HTERT RPE-1 (cell line): ENCODE measurements around the gene RPTOR.
"Not testable (repeated sequence)": the region's sequence is repeated elsewhere in the genome, so short reads cannot be mapped to it uniquely, and the experiment has no call there.

Source experiments
- in situ Hi-C: fragments of 300-500 bp; cut with MboI; formaldehyde crosslinking; loops from 4 replicates; pipeline ENCODE4 v1.14.3; 2020; ENCODE audit warnings: low sequenced_read_pairs

Gene RPTOR

DNA sequence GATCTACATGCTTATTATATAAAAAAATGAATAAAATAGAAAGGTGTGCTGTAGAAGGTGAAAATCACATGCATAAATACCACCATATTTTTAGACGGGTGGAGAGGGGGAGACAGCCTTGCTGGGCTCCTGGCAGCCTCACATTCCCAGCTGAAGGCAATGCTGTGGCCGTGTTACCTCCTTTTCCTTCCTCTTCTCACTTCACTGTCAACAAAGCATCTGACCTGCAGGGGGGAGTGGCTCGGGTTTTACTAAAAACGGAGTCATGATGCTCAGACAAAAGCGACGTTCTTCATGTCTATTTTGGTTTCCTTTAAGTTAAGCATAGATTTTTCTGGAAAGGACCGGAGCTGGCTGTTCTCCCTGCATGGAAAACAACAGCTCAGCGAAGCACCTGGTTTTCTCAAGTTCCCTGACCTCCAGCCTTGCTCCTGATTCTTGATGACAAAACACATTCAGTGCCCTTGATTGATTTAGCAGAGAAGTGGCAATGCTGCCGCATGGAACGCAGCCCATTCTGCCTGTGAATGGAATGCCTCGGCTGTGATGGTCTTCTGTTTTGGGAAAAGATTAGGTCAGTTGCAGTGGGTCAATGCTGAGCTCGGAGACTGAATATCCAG is 5.5 kb upstream of the RPTOR start:
- in situ Hi-C loops = no loop called here

DNA sequence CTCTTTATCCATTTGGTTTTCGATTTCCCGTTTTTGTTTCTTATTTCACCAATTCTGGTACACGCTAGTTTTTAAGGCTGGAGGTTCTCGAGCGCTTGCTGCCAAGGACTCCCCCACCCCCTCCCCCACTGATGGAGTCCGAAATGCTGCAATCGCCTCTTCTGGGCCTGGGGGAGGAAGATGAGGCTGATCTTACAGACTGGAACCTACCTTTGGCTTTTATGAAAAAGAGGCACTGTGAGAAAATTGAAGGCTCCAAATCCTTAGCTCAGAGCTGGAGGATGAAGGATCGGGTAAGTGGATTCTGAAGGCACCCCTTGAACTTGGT is 825 bp downstream of the RPTOR start:
- in situ Hi-C loops = no loop called here

DNA sequence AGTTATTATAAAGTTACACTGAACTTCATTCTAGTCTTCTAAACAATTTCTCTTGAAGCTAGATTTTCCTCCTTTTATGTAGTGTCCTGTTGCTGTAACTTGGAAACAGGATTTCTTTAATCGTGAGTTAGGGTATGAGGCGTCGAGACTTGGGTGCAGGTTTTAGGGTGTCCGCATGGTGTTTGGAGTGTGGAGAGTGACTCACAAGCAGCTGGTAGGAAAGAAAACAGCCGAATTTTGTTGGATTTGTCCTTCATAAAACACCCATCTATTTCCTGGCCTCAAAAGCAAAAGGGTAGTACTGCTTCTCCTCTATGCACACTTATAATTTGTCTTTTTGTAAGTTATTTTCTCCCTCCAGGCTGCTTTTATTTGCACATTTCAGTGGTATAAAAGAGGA is 1.6 kb downstream of the RPTOR start:
- in situ Hi-C loops = no loop called here

DNA sequence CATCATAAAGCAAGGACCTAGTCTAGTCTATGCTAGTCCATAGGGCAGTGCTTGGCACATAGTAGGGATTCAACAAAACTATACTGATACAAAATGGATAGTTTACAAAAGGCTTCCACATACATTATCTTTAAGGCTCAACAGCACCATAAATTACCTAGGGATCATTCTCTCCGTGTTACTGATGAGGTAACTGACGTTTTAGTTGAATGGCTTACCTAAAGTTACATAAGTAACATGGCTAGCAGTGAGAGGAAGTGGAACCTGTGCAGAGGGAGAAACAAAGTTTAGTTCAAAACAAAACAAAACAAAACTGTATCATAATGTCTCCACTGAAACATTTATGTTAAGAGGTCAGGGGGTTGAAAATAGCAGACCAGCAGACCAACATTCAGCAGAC is 7.9 kb downstream of the RPTOR start:
- in situ Hi-C loops = no loop called here

DNA sequence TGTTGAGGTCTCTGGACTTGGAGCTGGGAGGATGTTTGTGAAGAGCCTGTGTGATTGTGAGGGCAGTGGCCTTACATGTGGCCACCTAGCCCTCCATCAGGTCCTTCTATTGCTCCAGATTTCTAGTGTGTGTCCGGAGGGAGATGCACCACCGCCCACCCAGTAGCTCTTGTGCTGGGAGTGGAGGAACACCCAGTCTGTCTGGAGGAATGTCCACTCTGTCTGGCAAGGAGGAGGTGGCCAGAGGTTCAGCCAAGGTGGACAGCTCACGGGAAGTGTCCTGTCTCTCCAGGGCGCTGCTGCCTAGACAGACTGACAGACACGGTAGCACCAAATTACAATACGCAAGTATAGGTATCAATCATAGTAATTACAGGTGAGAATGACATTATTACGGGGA is 10.6 kb downstream of the RPTOR start:
- in situ Hi-C loops = no loop called here

DNA sequence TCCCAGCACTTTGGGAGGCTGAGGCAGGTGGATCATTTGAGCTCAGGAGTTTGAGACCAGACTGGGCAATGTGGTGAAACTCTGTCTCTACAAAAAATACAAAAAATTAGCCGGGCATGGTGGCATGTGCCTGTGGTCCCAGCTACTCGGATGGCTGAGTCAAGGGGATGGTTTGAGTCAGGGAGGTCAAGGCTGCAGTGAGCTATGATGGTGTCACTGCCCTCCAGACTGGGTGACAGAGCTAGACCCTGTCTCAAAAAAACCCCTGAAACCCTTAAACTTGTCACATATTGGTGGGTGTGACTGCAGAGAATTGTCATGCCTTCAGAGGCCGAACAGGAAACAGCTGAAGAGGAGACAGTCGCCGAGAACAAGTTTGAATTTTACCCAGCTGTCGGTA is 13.4 kb downstream of the RPTOR start:
- in situ Hi-C loops = no loop called here

DNA sequence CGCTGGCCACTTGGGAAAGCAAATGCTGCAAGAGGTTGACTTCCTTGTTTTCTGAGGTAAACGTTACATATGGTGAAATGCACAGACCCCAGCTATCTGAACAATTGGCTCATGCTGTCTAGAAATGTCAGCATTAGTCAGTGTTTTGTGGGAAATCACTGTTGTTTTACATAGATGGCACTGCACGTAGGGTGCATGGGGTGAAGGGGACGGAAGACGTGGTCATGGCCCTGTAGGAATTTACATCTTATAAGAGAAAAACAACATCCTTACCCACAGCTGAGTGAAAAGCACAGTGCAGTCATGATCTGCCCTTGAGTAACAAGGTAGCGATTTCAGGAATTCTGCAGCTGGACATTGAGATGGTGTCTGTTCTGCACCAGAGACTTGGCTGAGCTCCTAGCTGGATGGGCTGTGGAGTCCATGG is 15.2 kb downstream of the RPTOR start:
- in situ Hi-C loops = no loop called here

DNA sequence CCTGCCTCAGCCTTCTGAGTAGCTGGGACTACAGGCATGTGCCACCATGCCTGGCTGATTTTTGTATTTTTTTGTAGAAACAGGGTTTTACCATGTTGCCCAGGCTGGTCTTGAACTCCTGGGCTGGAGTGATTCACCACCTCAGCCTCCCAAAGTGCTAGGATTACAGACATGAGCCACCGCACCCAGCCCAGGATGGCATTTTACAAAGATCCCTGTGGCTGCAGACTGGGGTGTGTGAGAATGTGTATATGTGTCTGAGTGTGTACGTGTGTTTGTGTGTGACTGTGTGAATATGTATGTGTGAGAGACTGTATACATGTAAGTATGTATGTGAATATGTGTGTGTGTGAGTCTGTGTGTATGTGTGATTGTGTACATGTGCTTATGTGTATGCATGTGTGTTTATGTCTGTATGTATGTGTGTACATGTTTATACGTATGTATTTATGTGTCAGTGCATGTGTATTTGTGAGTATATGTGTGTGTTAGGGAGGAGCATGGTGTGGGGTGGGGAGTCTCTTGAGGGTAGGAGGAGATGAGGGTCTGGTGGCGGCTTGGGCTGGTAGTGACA is 17.0 kb downstream of the RPTOR start:
- in situ Hi-C loops = no loop called here

DNA sequence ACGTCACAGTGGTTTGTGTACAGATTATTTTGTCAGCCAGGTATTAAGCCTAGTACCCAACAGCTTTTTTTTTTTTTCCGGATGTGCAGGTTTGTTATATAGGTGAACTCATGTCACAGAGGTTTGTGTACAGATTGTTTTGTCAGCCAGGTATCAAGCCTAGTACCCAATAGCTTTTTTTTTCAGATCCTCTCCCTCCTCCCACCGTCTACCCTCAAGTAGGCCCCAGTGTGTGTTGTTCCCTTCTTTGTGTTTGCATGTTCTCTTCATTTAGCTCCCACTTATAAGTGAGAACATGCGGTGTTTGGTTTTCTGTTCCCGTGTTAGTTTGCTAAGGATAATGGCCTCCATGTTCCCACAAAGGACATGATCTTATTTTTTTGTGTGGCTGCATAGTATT is 19.9 kb downstream of the RPTOR start:
- in situ Hi-C loops = no loop called here

DNA sequence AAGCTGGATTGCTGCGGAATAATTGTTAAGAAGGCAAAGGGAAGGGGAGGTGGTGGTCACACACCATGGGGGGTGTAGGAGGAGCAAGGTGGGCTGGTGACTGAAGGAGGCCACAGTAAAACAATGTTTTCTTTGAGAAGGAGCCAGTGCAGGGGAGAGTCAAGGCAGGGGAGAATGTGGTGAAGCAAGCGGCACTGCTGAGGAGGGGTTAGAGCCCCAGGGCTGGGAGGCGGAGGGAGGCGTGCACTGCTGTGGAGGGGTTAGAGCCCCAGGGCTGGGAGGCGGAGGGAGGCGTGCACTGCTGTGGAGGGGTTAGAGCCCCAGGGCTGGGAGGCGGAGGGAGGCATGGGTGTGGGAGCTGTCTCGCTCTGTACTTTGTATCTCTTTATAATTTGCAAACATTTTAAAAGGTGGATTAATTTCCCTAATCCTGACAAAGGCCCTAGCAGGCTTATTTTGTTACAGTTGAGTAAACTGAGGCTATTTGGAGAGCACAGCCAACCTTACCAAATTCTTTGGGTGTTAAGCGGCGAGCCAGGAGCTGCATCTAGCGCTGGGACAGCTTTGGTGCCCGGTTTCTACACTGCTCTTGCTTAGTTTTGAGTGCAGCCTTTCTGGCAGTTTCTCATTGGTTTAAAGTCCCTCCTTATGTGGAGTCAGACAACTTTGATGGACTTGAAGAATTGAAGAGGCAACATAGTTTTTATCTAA is 20.9 kb downstream of the RPTOR start:
- in situ Hi-C loops = no loop called here

DNA sequence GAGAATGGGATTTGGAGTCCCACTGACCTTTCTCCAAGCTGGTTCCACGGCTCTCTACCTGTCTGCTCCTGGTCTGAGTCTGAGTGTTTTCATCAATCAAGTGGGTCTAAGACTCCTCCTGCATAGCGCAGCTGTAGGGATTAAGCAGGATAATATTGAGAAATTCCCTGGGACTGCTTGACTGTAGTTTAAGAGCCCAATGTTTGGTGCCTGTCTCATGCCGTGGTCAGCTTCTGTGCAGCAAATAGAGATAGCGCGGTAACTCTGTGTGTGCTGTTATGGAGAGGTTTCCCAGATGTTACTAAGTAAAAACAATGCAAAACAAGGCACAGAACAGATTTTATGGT is 21.4 kb downstream of the RPTOR start:
- in situ Hi-C loops = no loop called here

DNA sequence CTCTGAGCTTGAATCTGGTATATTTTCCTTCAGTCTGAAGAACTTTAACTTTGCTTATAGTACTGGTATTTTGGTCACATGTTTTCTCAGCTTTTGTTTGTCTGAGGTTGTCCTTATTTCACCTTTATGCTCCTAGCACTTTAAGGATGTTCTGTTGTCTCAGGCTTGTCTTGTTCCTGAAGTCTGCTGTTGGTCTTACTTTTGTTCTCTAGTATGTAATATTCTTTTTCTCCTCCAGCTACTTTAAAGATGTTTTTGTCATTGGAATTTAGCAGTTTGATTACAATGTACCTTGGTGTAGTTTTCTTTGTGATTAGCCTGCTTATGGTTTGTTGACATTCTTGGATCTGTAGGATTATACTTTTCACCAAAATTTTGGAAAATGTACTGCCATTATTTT is 23.6 kb downstream of the RPTOR start:
- in situ Hi-C loops = no loop called here

DNA sequence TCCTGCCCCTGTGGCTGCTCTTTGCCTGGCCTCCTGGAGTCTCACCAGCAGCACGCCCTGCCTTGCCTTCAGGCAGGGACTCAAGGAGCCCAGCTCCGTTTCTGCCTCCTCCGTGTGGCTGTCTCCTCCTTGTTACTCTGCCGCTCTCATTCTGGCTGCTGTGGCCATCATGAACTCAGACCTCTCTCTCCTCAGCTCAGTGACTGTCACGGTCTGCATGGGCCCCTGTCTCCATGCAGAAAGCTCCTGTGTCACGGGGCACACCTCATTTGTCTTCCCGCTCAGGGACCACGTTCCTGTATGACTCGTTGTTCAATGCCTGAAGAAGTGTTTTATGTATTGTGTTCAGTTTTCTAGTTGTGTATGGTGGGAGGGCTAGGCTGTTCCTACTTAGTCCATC is 25.3 kb downstream of the RPTOR start:
- in situ Hi-C loops = no loop called here

DNA sequence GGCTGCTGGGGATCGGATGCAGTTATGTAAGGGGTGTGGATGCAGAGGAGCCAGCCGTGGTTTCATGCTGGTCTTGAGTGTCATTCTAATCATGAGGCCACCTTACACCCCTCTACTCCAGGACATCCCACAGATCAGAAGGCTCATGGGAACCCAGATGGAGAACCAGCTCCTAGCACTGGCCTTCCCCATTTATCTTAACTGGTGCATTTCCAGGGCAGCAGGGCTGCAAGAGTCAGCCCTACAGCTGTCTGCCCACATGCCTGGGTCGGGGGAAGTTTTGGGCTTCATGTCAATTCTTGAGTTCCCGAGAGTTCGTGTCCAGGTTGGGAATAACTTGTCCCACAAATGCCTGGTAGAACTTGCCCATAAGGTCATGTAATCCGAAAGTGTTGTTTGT is 29.1 kb downstream of the RPTOR start:
- in situ Hi-C loops = no loop called here

DNA sequence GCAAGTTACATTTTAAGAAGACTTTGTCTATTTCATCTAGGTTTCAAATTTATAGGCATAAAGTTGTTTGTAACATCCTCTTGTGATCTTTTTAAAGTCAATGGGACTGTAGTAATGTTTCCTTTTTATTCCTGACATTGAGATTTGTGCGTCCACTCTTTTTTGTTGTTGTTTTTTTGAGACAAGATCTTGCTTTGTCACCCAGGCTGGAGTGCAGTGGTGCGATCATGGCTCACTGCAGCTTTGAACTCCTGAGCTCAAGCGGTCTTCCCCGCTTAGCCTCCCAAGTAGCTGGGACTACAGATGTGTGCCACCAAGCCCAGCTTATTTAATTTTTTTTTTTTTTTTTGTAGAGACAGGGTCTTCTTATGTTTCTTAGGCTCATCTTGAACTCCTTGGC is 29.9 kb downstream of the RPTOR start:
- in situ Hi-C loops = no loop called here

DNA sequence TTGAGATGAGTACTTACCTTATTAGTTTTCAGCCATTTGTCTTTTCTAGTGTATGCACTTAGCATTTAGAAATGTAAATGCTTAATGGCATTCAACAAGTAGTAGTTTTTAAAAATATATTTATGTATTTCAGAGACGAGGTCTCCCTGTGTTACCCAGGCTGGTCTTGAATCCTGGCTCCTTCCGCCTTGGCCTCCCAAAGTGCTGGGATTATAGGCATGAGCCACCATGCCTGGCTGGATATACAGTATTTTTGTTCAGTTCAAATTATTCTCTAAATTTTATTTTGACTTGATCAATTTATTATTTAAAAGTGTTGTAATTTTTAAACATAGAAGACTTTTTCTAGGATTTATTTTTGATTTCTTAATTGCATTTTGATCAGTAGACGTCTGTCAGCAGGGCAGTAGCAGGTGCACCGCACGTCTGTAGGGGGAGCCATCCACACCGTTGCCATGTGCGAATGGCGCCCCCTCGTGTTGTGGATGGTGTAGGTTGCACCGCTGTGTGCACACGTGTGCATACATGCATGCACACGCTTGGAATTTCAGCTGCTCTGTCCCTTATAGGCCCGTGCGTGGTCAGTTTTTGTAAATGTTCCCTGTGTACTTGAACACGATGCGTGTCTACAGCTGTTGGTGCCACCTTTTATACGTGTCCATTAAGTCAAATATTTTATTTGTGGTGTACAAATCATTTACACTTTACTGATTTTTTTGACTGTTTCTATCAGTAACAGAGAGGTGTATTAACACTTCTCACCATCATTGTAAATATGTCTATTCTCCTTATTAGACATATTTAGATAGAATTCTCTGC is 30.6 kb downstream of the RPTOR start:
- in situ Hi-C loops = no loop called here

DNA sequence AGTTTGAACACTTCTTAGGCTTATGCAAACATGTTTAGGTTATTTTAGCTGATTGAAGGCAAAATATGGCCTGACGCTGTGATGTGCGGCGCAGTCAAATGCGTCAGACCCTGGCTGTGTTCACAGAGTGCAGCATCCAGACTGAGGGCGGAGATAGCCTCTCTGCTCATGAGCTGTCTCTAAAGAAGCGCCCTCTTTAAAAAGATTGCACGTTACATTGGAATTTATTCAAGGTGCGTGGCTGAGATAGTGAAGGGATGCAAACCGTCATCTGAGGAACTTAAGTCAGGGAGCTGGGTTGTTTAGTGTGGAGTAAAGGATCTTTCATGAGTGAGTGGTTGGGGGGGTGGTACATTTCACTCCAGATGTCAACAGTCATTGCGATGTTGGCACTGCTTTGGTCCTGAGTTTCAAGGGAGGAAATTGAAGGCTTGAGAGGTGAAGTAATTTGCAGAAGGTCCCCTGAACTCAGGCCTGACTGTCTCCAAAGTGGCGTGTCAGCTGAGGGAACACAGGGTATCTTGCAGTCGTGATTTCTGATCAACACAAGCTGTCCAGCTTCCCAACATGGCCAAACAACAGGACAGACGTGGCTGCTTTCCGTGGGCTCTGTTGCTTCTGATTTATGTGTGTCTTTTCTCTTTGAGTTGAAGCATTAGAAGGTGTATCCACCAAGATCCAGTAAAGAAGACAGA is 33.4 kb downstream of the RPTOR start:
- in situ Hi-C loops = no loop called here

DNA sequence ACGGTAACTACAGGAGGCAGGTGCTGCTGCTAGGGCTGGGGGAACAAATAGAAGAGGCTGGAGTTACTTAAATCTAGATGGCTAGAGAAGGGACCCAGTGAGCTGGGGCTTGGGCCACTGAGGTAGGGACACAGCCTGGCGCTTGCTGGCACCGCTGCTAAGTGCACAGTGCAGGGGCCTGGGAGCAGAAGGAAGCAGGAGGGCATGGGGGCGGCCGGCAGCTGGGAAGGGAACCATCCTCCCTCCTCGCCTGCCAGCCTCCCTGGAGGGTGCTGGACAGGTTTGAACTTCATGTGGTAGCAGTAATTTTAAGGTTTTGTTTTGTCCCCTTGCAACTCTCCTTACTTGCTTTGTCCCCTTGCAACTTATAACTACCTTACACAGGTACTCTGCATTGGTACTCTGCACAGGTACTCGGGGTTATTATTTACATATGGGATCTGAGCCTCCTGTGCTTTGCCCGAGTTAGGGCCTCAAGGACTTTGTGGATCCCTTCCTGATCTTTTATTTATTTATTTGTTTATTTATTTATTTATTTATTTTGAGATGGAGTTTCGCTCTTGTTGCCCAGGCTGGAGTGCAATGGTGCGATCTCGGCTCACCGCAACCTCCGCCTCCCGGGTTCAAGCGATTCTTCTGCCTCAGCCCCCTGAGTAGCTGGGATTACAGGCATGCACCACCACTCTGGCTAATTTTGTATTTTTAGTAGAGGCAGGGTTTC is 34.2 kb downstream of the RPTOR start:
- in situ Hi-C loops = not testable (repeated sequence)

DNA sequence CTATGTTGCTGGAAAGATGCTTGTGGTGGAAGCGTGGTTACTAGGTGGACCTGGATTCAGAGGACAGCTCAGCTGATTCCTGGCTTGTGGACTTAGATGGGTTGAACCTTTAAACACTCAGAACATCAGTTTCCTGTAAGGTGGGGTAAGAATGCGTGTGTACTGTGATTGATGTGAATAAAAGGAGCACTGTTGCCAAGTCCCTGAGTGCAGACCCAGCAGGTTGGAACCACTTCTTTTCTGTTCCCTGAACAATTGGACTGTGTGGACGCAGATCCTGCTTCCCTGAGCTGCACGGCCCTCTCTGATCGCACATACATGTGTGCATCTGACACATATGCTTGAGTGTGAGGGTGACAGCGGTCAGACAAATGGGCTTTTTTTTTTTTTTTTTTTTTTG is 37.5 kb downstream of the RPTOR start:
- in situ Hi-C loops = no loop called here

DNA sequence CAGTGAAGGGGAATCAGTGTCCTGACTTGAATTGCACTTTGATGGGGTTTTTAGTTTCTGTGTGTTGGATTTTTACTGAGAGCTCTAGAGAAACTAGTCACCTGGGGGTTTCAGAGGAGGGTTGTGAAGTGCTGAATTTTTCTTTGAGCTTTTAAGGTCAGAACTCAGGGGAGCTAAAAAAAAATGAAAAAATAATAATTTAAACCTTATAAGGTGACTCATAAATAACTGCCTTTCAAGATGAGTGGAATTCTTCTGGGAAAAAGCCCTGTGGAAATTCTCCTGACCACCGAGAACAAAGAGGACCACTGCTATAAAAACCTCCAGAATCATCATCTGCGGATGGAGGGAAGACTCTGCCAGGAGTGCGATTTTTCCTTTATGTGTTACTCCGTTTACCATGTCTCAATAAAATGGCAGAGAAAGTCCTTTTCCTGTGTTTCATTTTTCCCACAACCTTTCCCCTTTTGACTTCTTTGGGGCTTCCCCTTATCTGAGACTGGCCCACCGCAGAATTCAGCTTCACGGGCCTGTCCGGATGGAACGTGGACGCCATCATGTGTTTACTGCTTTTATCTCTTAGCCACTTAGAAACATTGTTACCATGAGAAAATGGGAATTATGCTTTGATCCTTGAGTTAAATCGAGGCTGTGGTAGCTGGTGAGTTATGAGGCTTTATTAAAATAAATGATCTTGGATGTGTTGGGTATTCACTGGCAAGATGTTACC is 39.7 kb downstream of the RPTOR start:
- in situ Hi-C loops = no loop called here
